Mesothelial cell of epicardium (in vitro differentiated cells): Measurements from ENCODE around the gene ACTR10. TPM values are rescaled to one million over a fixed set of nuclear protein-coding genes. Genes with fewer than 3 reads are reported as not detected.
A peak's percentile ranks its signal among the peaks of the same experiment; 100 is the strongest.
"Not testable (repeated sequence)": the region's sequence is repeated elsewhere in the genome, so short reads cannot be mapped to it uniquely, and the experiment has no call there.

Source experiments
- DNase-seq, 2 experiments: peaks; one replicate each; pipeline ENCODE4 v3.0.0; 2021; ENCODE audit warnings: low spot score in 2 of 2; ENCODE audit not compliant: unreplicated experiment in 2 of 2
- H3K27ac Mint-ChIP-seq: 2 replicates; pipeline ENCODE4 v1.8.0; 2021; ENCODE audit warnings: mixed read lengths
- H3K27me3 Mint-ChIP-seq: 2 replicates; pipeline ENCODE4 v1.8.0; 2021; ENCODE audit warnings: low read depth, mixed read lengths
- H3K36me3 Mint-ChIP-seq: 2 replicates; pipeline ENCODE4 v1.8.0; 2021; ENCODE audit warnings: mixed read lengths
- H3K4me1 Mint-ChIP-seq: 2 replicates; pipeline ENCODE4 v1.8.0; 2021; ENCODE audit warnings: mixed read lengths
- H3K4me3 Mint-ChIP-seq: 2 replicates; pipeline ENCODE4 v1.8.0; 2021; ENCODE audit warnings: mild to moderate bottlenecking, moderate library complexity, mixed read lengths
- H3K9me3 Mint-ChIP-seq: 2 replicates; pipeline ENCODE4 v1.8.0; 2021; ENCODE audit warnings: mixed read lengths
- total RNA-seq: library from RNA; stranded (reverse); gene quantifications from 3 replicates; pipeline ENCODE4 v1.2.1, GENCODE V29; 2021
- TF ChIP-seq, protein P1 (sequence below): fragments of 200-600 bp; sonication (generic); IDR thresholded peaks from one replicate; pipeline ENCODE4 v1.5.0; 2021; ENCODE audit warnings: antibody characterized with exemption; ENCODE audit not compliant: unreplicated experiment

The ACTR10 gene
- total RNA-seq, 1 donor from 2014 or later: 67.1 TPM

DNA sequence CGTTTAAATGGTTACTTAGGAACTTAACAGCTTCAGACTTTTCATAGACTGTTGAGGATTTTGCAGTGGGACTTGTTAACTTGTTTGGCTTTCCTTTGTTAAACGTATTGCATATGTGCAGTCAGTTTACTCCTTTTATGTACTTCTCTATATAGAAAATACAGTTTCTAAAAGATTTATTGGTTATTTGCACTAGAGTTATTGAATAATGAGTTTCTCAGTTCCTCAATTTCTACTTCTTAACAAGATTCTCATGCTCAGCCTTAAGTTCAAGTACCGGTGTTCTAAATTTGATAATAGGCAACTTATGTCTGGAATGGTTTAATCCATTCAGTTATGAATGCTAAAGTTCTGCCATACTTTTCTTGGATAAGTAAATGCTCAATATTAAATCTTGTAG lies 45.6 kb downstream of the ACTR10 start:
- DNase-seq: no peak
- Mint-ChIP-seq H3K9me3 (no peaks in the 10 kb centered on the region), H3K27me3 (no peaks in the 10 kb centered on the region), H3K27ac (peak overlapping the region; percentile 100), H3K4me3 (peak overlapping the region; percentile 99), H3K4me1 (peaks cover 29% of the 10 kb centered on the region), H3K36me3 (peaks cover 4% of the 10 kb centered on the region)
- TF ChIP-seq, protein P1, sequence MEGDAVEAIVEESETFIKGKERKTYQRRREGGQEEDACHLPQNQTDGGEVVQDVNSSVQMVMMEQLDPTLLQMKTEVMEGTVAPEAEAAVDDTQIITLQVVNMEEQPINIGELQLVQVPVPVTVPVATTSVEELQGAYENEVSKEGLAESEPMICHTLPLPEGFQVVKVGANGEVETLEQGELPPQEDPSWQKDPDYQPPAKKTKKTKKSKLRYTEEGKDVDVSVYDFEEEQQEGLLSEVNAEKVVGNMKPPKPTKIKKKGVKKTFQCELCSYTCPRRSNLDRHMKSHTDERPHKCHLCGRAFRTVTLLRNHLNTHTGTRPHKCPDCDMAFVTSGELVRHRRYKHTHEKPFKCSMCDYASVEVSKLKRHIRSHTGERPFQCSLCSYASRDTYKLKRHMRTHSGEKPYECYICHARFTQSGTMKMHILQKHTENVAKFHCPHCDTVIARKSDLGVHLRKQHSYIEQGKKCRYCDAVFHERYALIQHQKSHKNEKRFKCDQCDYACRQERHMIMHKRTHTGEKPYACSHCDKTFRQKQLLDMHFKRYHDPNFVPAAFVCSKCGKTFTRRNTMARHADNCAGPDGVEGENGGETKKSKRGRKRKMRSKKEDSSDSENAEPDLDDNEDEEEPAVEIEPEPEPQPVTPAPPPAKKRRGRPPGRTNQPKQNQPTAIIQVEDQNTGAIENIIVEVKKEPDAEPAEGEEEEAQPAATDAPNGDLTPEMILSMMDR: no peak

DNA sequence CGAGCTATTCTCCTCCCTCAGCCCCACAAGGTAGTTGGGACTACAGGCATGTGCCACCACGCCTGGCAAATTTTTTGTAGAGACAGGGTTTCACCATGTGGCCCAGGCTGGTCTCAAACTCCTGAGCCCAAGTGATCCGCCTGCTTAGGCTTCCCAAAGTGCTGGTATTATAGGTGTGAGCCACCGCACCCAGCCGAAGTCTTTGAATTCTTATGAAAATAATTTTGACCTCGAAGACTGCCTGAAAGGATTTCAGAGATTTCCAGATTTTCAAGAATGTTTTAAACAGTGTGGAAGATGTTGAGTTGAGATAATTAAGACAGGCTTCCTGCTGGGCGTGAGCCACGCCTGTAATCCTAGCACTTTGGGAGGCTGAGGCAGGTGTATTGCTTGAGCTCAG lies 49.7 kb downstream of the ACTR10 start:
- Mint-ChIP-seq H3K9me3 (no peaks in the 10 kb centered on the region), H3K27me3 (no peaks in the 10 kb centered on the region), H3K4me1 (peaks cover 18% of the 10 kb centered on the region), H3K27ac (no peak overlapping the region), H3K4me3 (no peak overlapping the region), H3K36me3 (peaks cover 16% of the 10 kb centered on the region)
- DNase-seq: no peak
- TF ChIP-seq, protein P1: no peak

DNA sequence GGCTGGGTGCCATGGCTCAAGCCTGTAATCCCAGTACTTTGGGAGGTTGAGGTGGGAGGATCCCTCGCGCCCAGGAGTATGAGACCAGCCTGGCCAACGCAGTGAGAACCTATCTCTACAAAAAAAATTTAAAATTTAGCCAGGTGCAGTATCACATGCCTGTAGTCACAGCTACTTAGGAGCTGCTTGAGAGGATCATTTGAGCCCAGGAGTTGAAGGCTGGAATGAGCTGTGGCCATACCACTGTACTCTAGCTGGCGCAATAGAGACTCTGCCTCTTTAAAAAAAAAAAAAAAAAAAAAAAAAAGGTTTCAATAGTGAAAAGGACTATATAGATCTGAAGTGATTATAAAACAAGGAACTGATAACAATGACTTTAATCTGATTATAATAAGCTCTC lies 58.2 kb downstream of the ACTR10 start:
- no peaks in the 10 kb centered on the region for H3K27me3 Mint-ChIP-seq
- TF ChIP-seq, protein P1: no peak
- no peak for DNase-seq
- H3K36me3 Mint-ChIP-seq: peaks cover 17% of the 10 kb centered on the region
- H3K4me3 Mint-ChIP-seq: no peak overlapping the region
- H3K9me3 Mint-ChIP-seq: no peaks in the 10 kb centered on the region
- no peaks in the 10 kb centered on the region for H3K4me1 Mint-ChIP-seq
- no peak overlapping the region for H3K27ac Mint-ChIP-seq

DNA sequence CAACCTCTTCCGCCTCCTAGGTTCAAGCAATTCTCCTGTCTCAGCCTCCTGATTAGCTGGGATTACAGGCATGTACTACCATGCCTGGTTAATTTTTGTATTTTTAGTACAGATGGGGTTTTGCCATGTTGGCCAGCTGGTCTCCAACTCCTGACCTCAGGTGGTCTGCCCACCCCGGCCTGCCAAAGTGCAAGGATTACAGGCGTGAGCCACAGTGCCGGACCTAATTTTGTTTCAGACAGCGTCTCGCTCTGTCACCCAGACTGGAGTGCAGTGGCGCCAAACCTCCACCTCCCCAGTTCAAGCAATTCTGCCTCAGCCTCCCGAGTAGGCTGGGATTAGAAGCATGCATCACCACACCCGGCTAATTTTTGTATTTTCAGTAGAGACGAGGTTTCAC lies 62.1 kb downstream of the ACTR10 start:
- not testable (repeated sequence) for DNase-seq, H3K27me3 Mint-ChIP-seq, H3K4me1 Mint-ChIP-seq, H3K9me3 Mint-ChIP-seq, H3K27ac Mint-ChIP-seq, H3K4me3 Mint-ChIP-seq
- H3K36me3 Mint-ChIP-seq: peaks cover 32% of the 10 kb centered on the region

DNA sequence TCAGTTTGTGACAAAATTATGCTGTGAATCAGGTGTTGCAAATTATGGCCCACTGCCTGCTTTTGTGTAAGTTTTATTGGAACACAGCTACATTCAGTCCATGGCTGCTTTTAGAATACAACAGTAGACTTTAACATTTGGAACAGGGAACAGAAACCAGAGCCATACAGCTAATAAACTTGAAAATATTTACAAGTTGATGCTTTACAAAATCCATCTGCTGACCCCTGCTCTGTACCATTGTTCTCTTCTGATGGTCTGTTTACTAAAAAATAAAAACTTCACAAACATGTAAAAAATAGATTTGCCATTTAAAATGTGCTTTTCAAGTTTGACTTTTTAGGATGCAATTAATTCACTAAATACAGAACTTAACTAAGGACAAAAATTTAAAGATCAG lies 65.5 kb downstream of the ACTR10 start:
- TF ChIP-seq, protein P1: no peak
- Mint-ChIP-seq H3K4me3 (no peak overlapping the region), H3K36me3 (peaks cover 34% of the 10 kb centered on the region), H3K27ac (no peak overlapping the region), H3K27me3 (no peaks in the 10 kb centered on the region), H3K4me1 (no peaks in the 10 kb centered on the region), H3K9me3 (no peaks in the 10 kb centered on the region)
- no peak for DNase-seq

DNA sequence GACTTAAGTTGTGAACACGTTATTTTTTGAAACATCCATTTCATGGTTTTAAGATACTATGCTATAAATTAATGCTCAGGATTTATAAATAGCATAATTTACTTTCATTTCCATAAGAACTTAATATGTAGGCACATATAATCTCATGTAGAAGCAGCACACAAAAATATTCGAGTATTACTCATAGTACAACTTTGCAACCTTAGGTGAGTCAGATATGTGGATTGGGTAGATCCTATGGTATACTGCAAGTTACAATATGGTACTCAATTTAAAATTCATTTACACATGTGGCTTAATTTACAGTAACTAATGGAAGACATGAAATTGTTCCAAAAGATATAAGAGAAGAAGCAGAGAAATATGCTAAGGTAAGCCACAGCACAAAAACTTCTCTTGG lies 70.7 kb downstream of the ACTR10 start:
- Mint-ChIP-seq H3K36me3 (peaks cover 41% of the 10 kb centered on the region), H3K4me3 (no peak overlapping the region), H3K27ac (no peak overlapping the region)

More for the DNA sequence above, 70.7 kb downstream of the ACTR10 start:
- H3K9me3 Mint-ChIP-seq: no peaks in the 10 kb centered on the region
- H3K4me1 Mint-ChIP-seq: peaks cover 8% of the 10 kb centered on the region
- no peaks in the 10 kb centered on the region for H3K27me3 Mint-ChIP-seq
- TF ChIP-seq, protein P1: no peak
- no peak for DNase-seq
